Globus pallidus (tissue), 1 donor: Measurements from ENCODE around the gene ZNF267.
"Not testable (repeated sequence)": the region's sequence is repeated elsewhere in the genome, so short reads cannot be mapped to it uniquely, and the experiment has no call there.

Experiments
- DNase-seq: peaks from one replicate; pipeline ENCODE4 v3.0.0-alpha.2; 2015; ENCODE audit warnings: low spot score

Gene ZNF267

GRCh38 chr16:31873556-31874365 is at the start of gene ZNF267:
Gene ZNF267 (plus strand): TSS chr16:31873807. CDS start chr16:31873967, 160 bp downstream.
- peak; percentile 88 for DNase-seq

- DNase-seq: no peak
Measured at GRCh38 chr16:31833047-31833446, 40.6 kb upstream of the ZNF267 start.

- not testable (repeated sequence) for DNase-seq
Measured at GRCh38 chr16:31836396-31836795, 37.2 kb upstream of the ZNF267 start.

GRCh38 chr16:31842864-31843263 is 30.7 kb upstream of the ZNF267 start:
- DNase-seq: no peak

- not testable (repeated sequence) for DNase-seq
Measured at GRCh38 chr16:31848572-31848971, 25.0 kb upstream of the ZNF267 start.

- no peak for DNase-seq
Measured at GRCh38 chr16:31853291-31853690, 20.3 kb upstream of the ZNF267 start.

- no peak for DNase-seq
Measured at GRCh38 chr16:31860508-31860907, 13.1 kb upstream of the ZNF267 start.

- no peak for DNase-seq
Measured at GRCh38 chr16:31861455-31861854, 12.2 kb upstream of the ZNF267 start.

GRCh38 chr16:31862761-31863160 is 10.8 kb upstream of the ZNF267 start:
- DNase-seq: no peak

- DNase-seq: no peak
Measured at GRCh38 chr16:31868164-31868563, 5.4 kb upstream of the ZNF267 start.

- DNase-seq: peak; percentile 71
Measured at GRCh38 chr16:31868691-31869167, 4.9 kb upstream of the ZNF267 start.

GRCh38 chr16:31869511-31870201 is 4.0 kb upstream of the ZNF267 start:
- peak; percentile 63 for DNase-seq

GRCh38 chr16:31870809-31871208 is 2.8 kb upstream of the ZNF267 start:
- no peak for DNase-seq

- DNase-seq: no peak
Measured at GRCh38 chr16:31871510-31871909, 2.1 kb upstream of the ZNF267 start.

GRCh38 chr16:31872201-31872600 is 1.4 kb upstream of the ZNF267 start:
- no peak for DNase-seq

GRCh38 chr16:31874366-31875111 is 932 bp downstream of the ZNF267 start:
- DNase-seq: no peak

- no peak for DNase-seq
Measured at GRCh38 chr16:31875112-31875803, 1.7 kb downstream of the ZNF267 start.

- DNase-seq: no peak
Measured at GRCh38 chr16:31875928-31876547, 2.4 kb downstream of the ZNF267 start.

- no peak for DNase-seq
Measured at GRCh38 chr16:31876951-31877828, 3.6 kb downstream of the ZNF267 start.

GRCh38 chr16:31877876-31878642 is 4.5 kb downstream of the ZNF267 start:
- DNase-seq: no peak
